ENCODE measurements around the gene SCGB3A1. TPM values are rescaled to one million over a fixed set of nuclear protein-coding genes. Genes with fewer than 3 reads are reported as not detected.

SCGB3A1 gene, protein sequence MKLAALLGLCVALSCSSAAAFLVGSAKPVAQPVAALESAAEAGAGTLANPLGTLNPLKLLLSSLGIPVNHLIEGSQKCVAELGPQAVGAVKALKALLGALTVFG
- total RNA-seq: not detected

DNA sequence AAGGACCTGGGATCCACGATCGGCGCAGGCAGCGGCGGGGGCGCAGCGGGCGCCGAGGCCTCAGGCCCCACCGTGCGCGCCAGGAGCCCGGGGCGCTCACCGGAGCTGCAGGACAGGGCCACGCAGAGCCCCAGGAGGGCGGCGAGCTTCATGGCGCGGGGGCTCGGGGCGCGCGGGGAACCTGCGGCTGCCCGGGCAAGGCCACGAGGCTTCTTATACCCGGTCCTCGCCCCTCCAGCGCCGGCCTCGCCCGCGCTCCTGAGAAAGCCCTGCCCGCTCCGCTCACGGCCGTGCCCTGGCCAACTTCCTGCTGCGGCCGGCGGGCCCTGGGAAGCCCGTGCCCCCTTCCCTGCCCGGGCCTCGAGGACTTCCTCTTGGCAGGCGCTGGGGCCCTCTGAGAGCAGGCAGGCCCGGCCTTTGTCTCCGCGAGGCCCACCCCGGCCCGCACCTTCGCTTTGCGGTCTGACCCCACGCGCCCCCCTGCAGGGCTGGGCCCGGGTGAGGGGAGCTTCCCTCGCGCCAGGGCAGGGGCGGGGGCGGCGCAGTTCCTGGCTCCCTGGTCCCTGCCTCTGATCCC, at the start of gene SCGB3A1:
Gene SCGB3A1, minus strand, starts transcription at position 189 of the 577 bp plus-strand sequence. Its CDS starts 37 bp downstream, at position 152.

Other genes starting within 250 kb of the SCGB3A1 start
- gene GFPT2, start 238.2 kb downstream of the SCGB3A1 start, total RNA-seq: not detected
- gene CNOT6, start 97.1 kb downstream of the SCGB3A1 start, total RNA-seq: 10 to 100 TPM; 32.8 to 35.5 TPM
- gene FLT4, start 58.1 kb upstream of the SCGB3A1 start, total RNA-seq: 1 to 10 TPM; 1.3 to 1.4 TPM
- not detected for gene OR2Y1, start 148.6 kb upstream of the SCGB3A1 start, total RNA-seq
- gene MGAT1, start 211.3 kb upstream of the SCGB3A1 start, total RNA-seq: 100 to 1,000 TPM; 176 to 184 TPM